Ovary (tissue), 9 donors: ENCODE results near the gene GALNT10. TPM values are rescaled to one million over a fixed set of nuclear protein-coding genes. Genes with fewer than 3 reads are reported as not detected.
"Not testable (repeated sequence)": the region's sequence is repeated elsewhere in the genome, so short reads cannot be mapped to it uniquely, and the experiment has no call there.

Source experiments
- DNase-seq, 5 donors: peaks; one replicate each; pipeline ENCODE4 v3.0.0-alpha.2; 2019 to 2020
- H3K27ac ChIP-seq, 2 donors: fragments of 200-600 bp; one replicate each; pipeline versions ENCODE4 v1.5.1 to v1.8.0; 2019 to 2022
- H3K27me3 ChIP-seq: fragments of 200-600 bp; one replicate; pipeline ENCODE4 v1.8.0; 2022
- H3K36me3 ChIP-seq: fragments of 200-600 bp; sonication (generic); one replicate; pipeline ENCODE4 v1.5.1; 2019
- H3K4me1 ChIP-seq: one replicate; pipeline ENCODE4 v1.8.1; 2013; ENCODE audit warnings: mild to moderate bottlenecking, moderate library complexity; ENCODE audit not compliant: insufficient read depth
- H3K4me3 ChIP-seq: fragments of 200-600 bp; sonication (generic); one replicate; pipeline ENCODE4 v1.5.1; 2017
- H3K9me3 ChIP-seq, 2 donors: fragments of 200-600 bp in 1 of 2; sonication (generic) in 1 of 2; one replicate each; pipeline versions ENCODE4 v1.5.1 to v1.8.1; 2013 to 2019; ENCODE audit warnings: mild to moderate bottlenecking in 1 of 2, moderate library complexity in 1 of 2
- EP300 ChIP-seq: sonication (generic); formaldehyde crosslinking; IDR thresholded peaks from one replicate; pipeline ENCODE4 v1.6.1; 2017; ENCODE audit warnings: antibody characterized with exemption
- POLR2A ChIP-seq: fragments of 450-650 bp; IDR thresholded peaks from one replicate; pipeline ENCODE4 v1.6.1; 2017; ENCODE audit warnings: antibody characterized with exemption, mild to moderate bottlenecking, moderate library complexity
- WGBS, 3 donors: extraction: QIAGEN DNeasy Blood & Tissue Kit in 1 of 3; methylation state at CpG; one replicate each; pipeline versions ENCODE4 v1.1.5 to v1.1.7; 2013 to 2017; 5-methylcytosine and 5-hydroxymethylcytosine counted together
- intact Hi-C, 4 donors: fragments of 100-400 bp; cut with DNase I; formaldehyde crosslinking; loops; one replicate each; pipeline versions ENCODE4 v1.11.0 to v1.15.1; 2022 to 2023
- polyA plus RNA-seq, 2 donors: library from polyadenylated mRNA; stranded (reverse); fragments of 200-250 nt in 1 of 2; fragments of 350-450 nt in 1 of 2; fragmentation: Illumina TruSeq in 1 of 2; extraction: RNeasy Lipid Tissue Mini Kit (QIAGEN cat#74804) in 1 of 2; gene quantifications; one replicate each; pipeline ENCODE4 v1.2.3, GENCODE V29; 2013 to 2014
- total RNA-seq, 7 donors: library from RNA; depleted of rRNA in 2 of 7; stranded (reverse); fragments of >200 nt in 2 of 7; fragmentation: NEBNext Ultra II Directional in 3 of 7; extraction: Animal tissue kit (Norgen Biotek cat#: 25700) in 3 of 7; gene quantifications; one replicate each; pipeline versions ENCODE4 v1.1.0 to v1.2.4, GENCODE V29; 2016 to 2023
- TF ChIP-seq, protein P1 (sequence below), 3 donors: fragments of 450-650 bp in 2 of 3; fragments of 200-600 bp in 1 of 3; IDR thresholded peaks; one replicate each; pipeline versions ENCODE4 v1.5.1 to v1.8.0; 2016 to 2022; ENCODE audit warnings: antibody characterized with exemption in 3 of 3, mild to moderate bottlenecking in 1 of 3
- donor health status: DM: no; HTN: no; CAD: no; lungs with moderate emphysema.
- donor health status: DM: no; HTN: no; CAD: no.
- donor health status: Bipolar disorder and iron deficiency.
- donor health status: DM: yes; HTN: yes; CAD: no.
- donor health status: DM: no; HTN: no; CAD: no.
- donor health status: DM: yes; HTN: yes; CAD: no.

The GALNT10 gene
- total and polyA plus RNA-seq, 9 donors = 34.5 to 206 (median 88.7) TPM

DNA sequence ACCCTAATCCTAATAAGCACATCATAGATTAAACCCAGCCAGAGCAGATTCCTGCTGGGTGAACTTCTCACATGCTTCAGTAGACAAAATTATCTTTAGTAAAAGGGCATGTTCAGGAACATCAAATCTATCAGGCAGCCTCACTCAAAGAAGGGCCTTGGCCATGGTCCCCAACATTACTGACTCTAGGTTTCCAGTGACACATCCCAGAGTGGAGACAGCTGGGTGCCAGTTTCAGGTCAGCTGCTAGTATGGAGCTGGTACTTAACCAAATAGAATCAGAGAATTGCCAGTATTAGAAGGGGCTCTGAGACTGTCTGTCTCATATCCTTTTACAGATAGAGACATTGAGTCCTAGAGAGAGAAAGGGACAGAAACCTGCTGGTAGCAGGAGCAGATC, 44.1 kb upstream of the GALNT10 start:
- TF ChIP-seq EP300 (no peak), POLR2A (no peak)
- TF ChIP-seq, protein P1, sequence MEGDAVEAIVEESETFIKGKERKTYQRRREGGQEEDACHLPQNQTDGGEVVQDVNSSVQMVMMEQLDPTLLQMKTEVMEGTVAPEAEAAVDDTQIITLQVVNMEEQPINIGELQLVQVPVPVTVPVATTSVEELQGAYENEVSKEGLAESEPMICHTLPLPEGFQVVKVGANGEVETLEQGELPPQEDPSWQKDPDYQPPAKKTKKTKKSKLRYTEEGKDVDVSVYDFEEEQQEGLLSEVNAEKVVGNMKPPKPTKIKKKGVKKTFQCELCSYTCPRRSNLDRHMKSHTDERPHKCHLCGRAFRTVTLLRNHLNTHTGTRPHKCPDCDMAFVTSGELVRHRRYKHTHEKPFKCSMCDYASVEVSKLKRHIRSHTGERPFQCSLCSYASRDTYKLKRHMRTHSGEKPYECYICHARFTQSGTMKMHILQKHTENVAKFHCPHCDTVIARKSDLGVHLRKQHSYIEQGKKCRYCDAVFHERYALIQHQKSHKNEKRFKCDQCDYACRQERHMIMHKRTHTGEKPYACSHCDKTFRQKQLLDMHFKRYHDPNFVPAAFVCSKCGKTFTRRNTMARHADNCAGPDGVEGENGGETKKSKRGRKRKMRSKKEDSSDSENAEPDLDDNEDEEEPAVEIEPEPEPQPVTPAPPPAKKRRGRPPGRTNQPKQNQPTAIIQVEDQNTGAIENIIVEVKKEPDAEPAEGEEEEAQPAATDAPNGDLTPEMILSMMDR (IDR thresholded peaks at IDR 0.05) = no peak
- Histone ChIP-seq H3K36me3 (no peaks in the 10 kb centered on the region), H3K4me1 (no peaks in the 10 kb centered on the region), H3K27me3 (no peaks in the 10 kb centered on the region), H3K27ac (no peak overlapping the region), H3K4me3 (no peak overlapping the region), H3K9me3 (no peaks in the 10 kb centered on the region)
- DNase-seq = no peak
- intact Hi-C loops = no loop called here

DNA sequence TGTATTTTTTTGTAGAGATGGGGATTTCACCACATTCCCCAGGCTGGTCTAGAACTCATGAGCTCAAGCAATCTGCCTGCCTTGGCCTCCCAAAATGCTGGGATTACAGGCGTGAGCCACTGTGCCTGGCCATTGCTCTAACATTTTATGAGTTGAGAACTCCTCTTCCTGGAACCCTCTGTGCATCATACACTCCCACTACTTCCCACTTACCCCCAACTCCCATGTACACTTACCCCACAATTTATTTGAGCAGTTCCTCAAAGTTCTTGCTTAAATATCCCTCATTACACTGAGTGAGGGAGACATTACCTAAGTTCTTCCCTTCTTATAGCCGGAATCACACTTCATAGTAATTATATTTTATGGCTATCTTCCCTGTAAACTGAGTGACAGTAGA, 42.9 kb upstream of the GALNT10 start:
- Histone ChIP-seq H3K27me3 (no peaks in the 10 kb centered on the region), H3K4me3 (no peak overlapping the region), H3K9me3 (no peaks in the 10 kb centered on the region), H3K36me3 (no peaks in the 10 kb centered on the region), H3K4me1 (no peaks in the 10 kb centered on the region), H3K27ac (no peak overlapping the region)
- intact Hi-C loops = no loop called here
- TF ChIP-seq POLR2A (no peak), EP300 (no peak)
- TF ChIP-seq, protein P1 (IDR thresholded peaks at IDR 0.05) = no peak
- WGBS, 3 donors = 89 to 93% (median 91%) methylated on average over 2 of the region's 2 CpGs
- DNase-seq = no peak

DNA sequence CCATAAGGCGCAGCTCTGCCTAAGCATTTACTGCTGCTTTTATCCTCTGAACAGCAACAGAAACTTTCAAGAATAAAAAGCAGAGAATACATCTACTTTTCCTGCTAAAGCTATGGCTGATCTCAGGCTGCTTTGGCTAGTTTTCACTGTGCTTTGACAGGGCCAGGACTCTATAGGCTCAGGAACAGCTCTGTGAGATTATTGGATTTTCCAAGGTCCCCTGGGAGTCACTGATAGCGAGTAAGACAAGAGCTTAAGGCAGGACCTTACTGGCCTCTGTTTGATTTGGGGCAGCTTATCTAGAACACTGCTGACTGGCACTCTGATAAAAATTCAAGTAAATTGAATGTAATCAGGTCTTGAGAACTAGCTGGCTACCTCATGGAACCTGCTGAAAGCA, 40.1 kb upstream of the GALNT10 start:
- H3K36me3 ChIP-seq, DNase-seq, H3K4me3 ChIP-seq, intact Hi-C loops, H3K27ac ChIP-seq, H3K9me3 ChIP-seq, H3K27me3 ChIP-seq, H3K4me1 ChIP-seq: not testable (repeated sequence)
- 89 to 92% (median 91%) methylated on average over 2 of the region's 2 CpGs for WGBS, 3 donors

DNA sequence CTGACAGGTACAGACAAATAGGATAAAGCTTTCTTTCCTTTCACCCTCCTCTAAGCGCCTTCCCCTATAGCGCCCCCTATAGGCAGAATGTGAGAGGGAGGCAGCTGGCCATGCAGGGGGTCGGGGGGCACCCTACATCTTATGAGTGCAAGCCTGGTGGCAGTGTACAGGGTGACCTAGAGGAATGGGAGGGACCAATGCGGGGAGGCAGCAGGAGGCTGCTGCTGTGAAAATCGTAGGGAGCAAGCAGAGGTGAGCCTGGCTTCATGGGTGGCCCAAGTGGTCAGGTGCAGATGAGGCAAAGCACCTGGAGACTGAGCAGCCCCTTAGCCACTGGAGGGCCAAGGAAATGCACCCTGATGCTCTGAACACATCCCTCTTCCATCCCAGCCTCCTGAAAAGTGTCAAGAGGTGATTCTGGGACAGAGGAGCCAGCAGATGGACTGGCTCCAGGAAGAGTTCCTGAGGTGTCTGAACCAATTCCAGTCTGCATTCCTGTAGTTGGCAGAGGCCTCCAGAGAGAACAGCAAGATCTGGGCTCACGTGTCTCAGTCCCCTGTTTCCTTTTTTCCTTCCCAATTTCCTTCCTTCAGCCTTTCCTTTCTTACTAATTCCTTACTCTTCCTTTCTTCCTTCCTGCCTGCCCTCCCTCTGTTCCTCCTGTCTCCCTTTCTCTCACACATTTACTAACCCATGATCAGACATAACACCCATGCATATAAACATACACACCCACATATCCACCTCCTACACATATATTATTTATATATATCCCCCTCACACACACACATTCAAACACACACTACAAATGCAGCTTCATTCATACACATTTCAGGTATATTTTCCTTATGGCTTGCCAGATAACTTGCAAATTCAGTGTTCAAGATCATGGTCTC, 32.8 kb upstream of the GALNT10 start:
- H3K4me1 ChIP-seq = no peaks in the 10 kb centered on the region
- H3K36me3 ChIP-seq = no peaks in the 10 kb centered on the region
- intact Hi-C loops = no loop called here
- H3K27ac ChIP-seq = no peak overlapping the region
- no peak for DNase-seq
- no peak for TF ChIP-seq POLR2A
- H3K9me3 ChIP-seq = no peaks in the 10 kb centered on the region
- 43 to 50% (median 47%) methylated on average over 6 of the region's 6 CpGs for WGBS, 3 donors
- no peak overlapping the region for H3K4me3 ChIP-seq
- H3K27me3 ChIP-seq = no peaks in the 10 kb centered on the region

DNA sequence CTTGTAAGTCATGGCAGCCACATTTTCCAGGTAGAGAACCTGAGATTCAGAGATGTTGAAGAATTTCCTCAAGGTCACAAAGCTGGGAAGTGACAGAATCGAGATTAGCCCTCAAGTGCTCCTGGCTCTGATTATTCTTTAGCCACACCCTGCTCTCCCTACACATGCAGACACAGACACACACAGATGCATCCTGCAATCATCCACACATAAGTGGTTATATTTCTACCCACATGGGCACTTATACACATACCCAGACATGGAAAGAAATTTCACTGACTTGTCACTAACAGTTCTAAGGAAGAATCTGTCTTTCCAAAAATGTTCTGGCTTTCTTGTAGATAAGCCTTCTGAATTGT, 32.2 kb upstream of the GALNT10 start:
- TF ChIP-seq EP300 (no peak), POLR2A (no peak)
- TF ChIP-seq, protein P1 (IDR thresholded peaks at IDR 0.05) = no peak
- Histone ChIP-seq H3K4me3 (no peak overlapping the region), H3K9me3 (no peaks in the 10 kb centered on the region), H3K36me3 (no peaks in the 10 kb centered on the region), H3K27ac (no peak overlapping the region), H3K27me3 (no peaks in the 10 kb centered on the region), H3K4me1 (no peaks in the 10 kb centered on the region)
- no peak for DNase-seq
- WGBS, 3 donors = 40 to 55% (median 42%) methylated on average over 1 of the region's 1 CpG
- intact Hi-C loops = no loop called here
